ENCODE measurements around the gene MAP1LC3B. TPM values are rescaled to one million over a fixed set of nuclear protein-coding genes. Genes with fewer than 3 reads are reported as not detected.

Gene MAP1LC3B
- total and polyA plus RNA-seq, 2 of the 8 experiments (the other 6 are each of a cell fraction or from before 2014, with no cell fraction given), result 29.5 to 48.5 TPM

DNA sequence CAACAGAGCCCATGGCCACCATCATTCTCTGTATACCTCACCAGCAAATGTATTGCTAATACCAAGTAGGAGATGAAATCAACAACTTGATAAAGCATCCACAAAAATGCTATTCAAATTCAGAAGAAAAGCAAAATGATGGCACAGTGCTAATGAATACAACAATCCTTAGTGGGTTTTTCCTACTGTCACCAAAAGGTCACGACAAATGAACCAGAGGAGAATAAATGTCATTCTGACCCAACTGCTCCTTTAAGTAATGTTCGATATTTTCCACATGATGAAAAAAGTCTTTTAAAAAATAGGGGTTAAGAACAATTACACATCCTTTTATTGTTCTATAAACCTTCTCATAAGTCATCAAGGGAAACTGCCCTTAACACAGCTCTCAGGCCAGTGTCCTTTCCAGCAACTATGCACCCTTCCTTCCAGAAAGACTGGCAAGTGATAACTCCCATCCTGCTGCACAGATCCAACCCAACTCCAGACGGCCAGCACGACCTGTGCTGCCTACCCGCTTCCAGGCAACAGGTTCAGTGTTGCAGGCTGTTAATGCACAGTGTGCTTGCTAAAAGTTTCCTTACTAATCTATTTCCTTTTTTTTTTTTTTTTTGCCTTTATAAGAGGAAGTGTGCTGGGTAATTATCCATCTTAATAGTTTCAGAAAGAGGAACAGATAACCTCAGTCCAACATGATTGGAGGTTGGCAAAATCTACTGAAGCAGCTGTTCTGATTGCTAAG is 23.9 kb upstream of the MAP1LC3B start (continued):
- TF ChIP-seq CHD7 (IDR thresholded peaks at IDR 0.05; ENCODE audit: insufficient replicate concordance, low read length) (no peak), SIN3A (conservative IDR thresholded peaks at IDR 0.05 in 1 of 2, IDR thresholded peaks at IDR 0.05 in 1 of 2; ENCODE audit: low read depth in 1 of 2, low read length in 2 of 2) (no peak), E2F6 (IDR thresholded peaks at IDR 0.05) (no peak), POU5F1 (IDR thresholded peaks at IDR 0.05; ENCODE audit: low read depth, low read length) (no peak), EP300 (IDR thresholded peaks at IDR 0.05; ENCODE audit: borderline replicate concordance in 1 of 2, low read depth in 2 of 2, low read length in 2 of 2) (no peak), KDM4A (IDR thresholded peaks at IDR 0.05; ENCODE audit: low read depth, low read length, severe bottlenecking) (no peak), SP1 (IDR thresholded peaks at IDR 0.05; ENCODE audit: low read depth, low read length) (no peak), ASH2L (IDR thresholded peaks at IDR 0.05; ENCODE audit: low read length) (no peak), RXRA (IDR thresholded peaks at IDR 0.05; ENCODE audit: insufficient read depth, low read depth, low read length) (no peak)
